GOT3 (cell line): Measurements from ENCODE around the gene PERP.

ENCODE experiments used
- DNase-seq: peaks from one replicate; lab custom pipeline; 2025; ENCODE audit warnings: mixed read lengths; lab: John Stamatoyannopoulos, UW

PERP gene

GRCh38 chr6:138044972-138045371 lies 62.2 kb downstream of the PERP start:
- no peak for DNase-seq

DNA sequence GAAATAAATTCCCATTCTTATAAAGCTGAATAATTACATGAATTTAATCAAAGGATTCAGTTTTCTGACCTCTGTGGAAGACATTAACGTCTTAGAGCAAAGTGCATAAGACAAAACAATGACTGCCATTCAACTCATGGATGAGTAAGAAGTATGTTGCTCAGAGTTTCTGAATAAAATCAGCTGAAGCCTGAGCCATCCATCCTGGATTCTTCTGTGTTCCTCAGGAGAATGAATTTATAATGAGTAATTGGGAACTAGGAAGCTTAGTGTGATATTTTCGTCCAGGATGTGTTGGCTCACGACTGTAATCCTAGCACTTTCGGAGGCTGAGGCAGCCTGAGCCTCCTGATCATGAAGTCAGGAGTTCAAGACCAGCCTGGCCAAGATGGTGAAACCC lies 62.8 kb downstream of the PERP start:
- no peak for DNase-seq
